H1 (cell line): ENCODE measurements around the gene C15orf62. TPM values are rescaled to one million over a fixed set of nuclear protein-coding genes. Genes with fewer than 3 reads are reported as not detected.

Experiments
- BACH1 ChIP-seq: IDR thresholded peaks from 2 replicates; pipeline ENCODE4 v1.6.1; 2012; ENCODE audit warnings: low read length, improper control_type of control experiment
- BCL11A ChIP-seq, 2 experiments: IDR thresholded peaks; one replicate each; pipeline ENCODE4 v1.6.1; 2011; ENCODE audit warnings: low read depth in 2 of 2, low read length in 2 of 2, mild to moderate bottlenecking in 2 of 2
- NANOG ChIP-seq: IDR thresholded peaks from 2 replicates; pipeline ENCODE4 v1.6.1; 2011; ENCODE audit warnings: low read length, low read depth, mild to moderate bottlenecking, inconsistent platforms; ENCODE audit not compliant: insufficient read depth, poor library complexity, severe bottlenecking
- NRF1 ChIP-seq: IDR thresholded peaks from 2 replicates; pipeline ENCODE4 v1.6.1; 2011; ENCODE audit warnings: mild to moderate bottlenecking, low read depth, low read length, improper control_type of control experiment
- RFX5 ChIP-seq: IDR thresholded peaks from 2 replicates; pipeline ENCODE4 v1.6.1; 2011; ENCODE audit warnings: low read depth, low read length, improper control_type of control experiment, borderline replicate concordance
- SAP30 ChIP-seq: fragments of 300-600 bp; sonication (generic); IDR thresholded peaks from 2 replicates; pipeline ENCODE4 v1.7.1; 2012; ENCODE audit warnings: low read length, moderate library complexity, mild to moderate bottlenecking, inconsistent platforms; ENCODE audit not compliant: insufficient read depth, insufficient replicate concordance
- TAF1 ChIP-seq: IDR thresholded peaks from 2 replicates; pipeline ENCODE4 v1.6.1; 2011; ENCODE audit warnings: mild to moderate bottlenecking, low read depth, low read length
- ZNF274 ChIP-seq: IDR thresholded peaks from 2 replicates; pipeline ENCODE4 v1.7.0; 2012; ENCODE audit warnings: low read length, borderline replicate concordance; ENCODE audit errors: extremely low read depth
- polyA plus RNA-seq, 7 experiments: library from polyadenylated mRNA; depleted of rRNA in 3 of 7; stranded (reverse) in 5 of 7; unstranded in 2 of 7; fragments of >200 nt in 5 of 7; fragments of 200-250 nt in 2 of 7; gene quantifications; 1 replicate in 5 of 7; 2 replicates in 1 of 7; 4 replicates in 1 of 7; pipeline versions ENCODE4 v1.2.1 to v1.2.3, GENCODE V29; 2011 to 2013; ENCODE audit warnings: missing spikeins in 2 of 7, mixed read lengths in 2 of 7
- total RNA-seq: library from RNA; stranded (reverse); fragmentation: NEBNext Ultra II Directional; extraction: Animal tissue kit (Norgen Biotek cat#: 25700); gene quantifications from 2 replicates; pipeline ENCODE4 v1.2.1, GENCODE V29; 2021

C15orf62 gene
- total and polyA plus RNA-seq, 2 of the 8 experiments (the other 6 are each of a cell fraction or from before 2014, with no cell fraction given) = 0.06 to 0.56 TPM

- TF ChIP-seq TAF1 (no peak), RFX5 (no peak), SAP30 (no peak), NRF1 (no peak), BACH1 (no peak), ZNF274 (no peak), BCL11A (IDR thresholded peaks at IDR 0.05; ENCODE audit: low read depth in 2 of 2, low read length in 2 of 2) (no peak), NANOG (no peak)
Observed at GRCh38 chr15:40743485-40743901, 26.3 kb upstream of the C15orf62 start (continued).
